ENCODE measurements around the gene TNNC1. TPM values are rescaled to one million over a fixed set of nuclear protein-coding genes. Genes with fewer than 3 reads are reported as not detected.

Gene TNNC1
- total RNA-seq, 2 experiments from 2014 or later: 5.3 to 6.6 TPM

GRCh38 chr3:52429779-52430415, 23.9 kb downstream of the TNNC1 start:
- CTCF ChIA-PET: no interaction called here
- no peaks in the 10 kb centered on the region for H3K36me3 ChIP-seq (ENCODE audit: insufficient read depth, low read length)
- Mint-ChIP-seq H3K4me1 (ENCODE audit: low read depth) (no peaks in the 10 kb centered on the region), H3K27ac (no peak overlapping the region), H3K9me3 (no peaks in the 10 kb centered on the region), H3K27me3 (no peaks in the 10 kb centered on the region), H3K4me3 (no peak overlapping the region), H3K36me3 (ENCODE audit: low read depth) (no peaks in the 10 kb centered on the region)
- DNase-seq: no peak
- TF ChIP-seq CTCF (IDR thresholded peaks at IDR 0.05): no peak
- POLR2A ChIA-PET: no interaction called here
- intact Hi-C loops (cut with DNase I, micrococcal nuclease): loop anchor here in 1 of 2 experiments (2.0 kb wide), 1 partner anchor 17 kb away; no protein-coding TSS in a partner anchor
- ATAC-seq (ENCODE audit: poor library complexity): no peak
- no peak overlapping the region for H3K27ac ChIP-seq (ENCODE audit: low read depth in 1 of 2, low read length in 2 of 2)
- no peak overlapping the region for H3K4me3 ChIP-seq (ENCODE audit: low read length)
- H3K9me3 ChIP-seq (ENCODE audit: control insufficient read depth in 1 of 2, insufficient read depth in 1 of 2, low read length in 2 of 2): no peaks in the 10 kb centered on the region
- no peaks in the 10 kb centered on the region for H3K27me3 ChIP-seq (ENCODE audit: control insufficient read depth in 1 of 2, insufficient read depth in 2 of 2, low read length in 2 of 2)
- peaks cover 8% of the 10 kb centered on the region for H3K4me1 ChIP-seq (ENCODE audit: insufficient read depth, low read length)

GRCh38 chr3:52429031-52429430, 24.8 kb downstream of the TNNC1 start:
- Histone ChIP-seq H3K4me3 (ENCODE audit: low read length) (no peak overlapping the region), H3K27me3 (ENCODE audit: control insufficient read depth in 1 of 2, insufficient read depth in 2 of 2, low read length in 2 of 2) (no peaks in the 10 kb centered on the region), H3K27ac (ENCODE audit: low read depth in 1 of 2, low read length in 2 of 2) (no peak overlapping the region), H3K9me3 (ENCODE audit: control insufficient read depth in 1 of 2, insufficient read depth in 1 of 2, low read length in 2 of 2) (no peaks in the 10 kb centered on the region), H3K36me3 (ENCODE audit: insufficient read depth, low read length) (no peaks in the 10 kb centered on the region), H3K4me1 (ENCODE audit: insufficient read depth, low read length) (peaks cover 5% of the 10 kb centered on the region)
- H3K4me3 Mint-ChIP-seq: no peak overlapping the region
- no peaks in the 10 kb centered on the region for H3K9me3 Mint-ChIP-seq
- ATAC-seq (ENCODE audit: poor library complexity) (no peak), DNase-seq (no peak)
- intact Hi-C loops (cut with DNase I, micrococcal nuclease): loop anchor here in 1 of 2 experiments (2.0 kb wide), 1 partner anchor 18 kb away; no protein-coding TSS in a partner anchor
- ChIA-PET POLR2A (no interaction called here), CTCF (interaction anchor here (0.8 to 1.9 kb wide), 3 partner anchors 17 to 27 kb away, joined by 3 to 5 read pairs (median 3); no protein-coding TSS in a partner anchor)
- H3K36me3 Mint-ChIP-seq (ENCODE audit: low read depth): no peaks in the 10 kb centered on the region
- no peak for TF ChIP-seq CTCF (IDR thresholded peaks at IDR 0.05)
- no peak overlapping the region for H3K27ac Mint-ChIP-seq
- H3K27me3 Mint-ChIP-seq: no peaks in the 10 kb centered on the region
- no peaks in the 10 kb centered on the region for H3K4me1 Mint-ChIP-seq (ENCODE audit: low read depth)

- Histone ChIP-seq H3K4me1 (ENCODE audit: insufficient read depth, low read length) (peaks cover under 1% of the 10 kb centered on the region), H3K4me3 (ENCODE audit: low read length) (no peak overlapping the region), H3K27ac (ENCODE audit: low read depth in 1 of 2, low read length in 2 of 2) (no peak overlapping the region), H3K27me3 (ENCODE audit: control insufficient read depth in 1 of 2, insufficient read depth in 2 of 2, low read length in 2 of 2) (no peaks in the 10 kb centered on the region), H3K36me3 (ENCODE audit: insufficient read depth, low read length) (no peaks in the 10 kb centered on the region), H3K9me3 (ENCODE audit: control insufficient read depth in 1 of 2, insufficient read depth in 1 of 2, low read length in 2 of 2) (no peaks in the 10 kb centered on the region)
- no peaks in the 10 kb centered on the region for H3K27me3 Mint-ChIP-seq
- ChIA-PET CTCF (interaction anchor here (0.8 to 1.9 kb wide), 4 partner anchors 16 to 28 kb away, joined by 3 to 5 read pairs (median 3); no protein-coding TSS in a partner anchor), POLR2A (interaction anchor here (1.2 kb wide), 1 partner anchor 28 kb away, joined by 3 read pairs; no protein-coding TSS in a partner anchor)
- intact Hi-C loops (cut with DNase I, micrococcal nuclease): loop anchor here (1.0 to 2.0 kb wide), 2 partner anchors 18 to 19 kb away; no protein-coding TSS in a partner anchor
- ATAC-seq (ENCODE audit: poor library complexity): peak; percentile 75
- H3K4me3 Mint-ChIP-seq: no peak overlapping the region
- H3K9me3 Mint-ChIP-seq: no peaks in the 10 kb centered on the region
- H3K36me3 Mint-ChIP-seq (ENCODE audit: low read depth): no peaks in the 10 kb centered on the region
- peak in 5 of 14 experiments; percentile 15 to 69 (median 55) for DNase-seq
- no peak overlapping the region for H3K27ac Mint-ChIP-seq
- H3K4me1 Mint-ChIP-seq (ENCODE audit: low read depth): no peaks in the 10 kb centered on the region
- peak; percentile 67 for TF ChIP-seq CTCF (IDR thresholded peaks at IDR 0.05)
These were observed 25.5 kb downstream of the TNNC1 start for GRCh38 chr3:52428151-52429005.

Data from CD4-positive, alpha-beta T cell (primary cell).